ENCODE results near the gene SLC4A5.

- TF ChIP-seq CTCF (IDR thresholded peaks at IDR 0.05) (no peak), POLR2A (IDR thresholded peaks at IDR 0.05) (no peak)
Measured at GRCh38 chr2:74312913-74313312, 30.3 kb downstream of the SLC4A5 start.

Data from heart left ventricle (tissue), 13 donors.